Cardiac fibroblast (primary cell): ENCODE measurements around the gene TOPORS.
"Not testable (repeated sequence)": the region's sequence is repeated elsewhere in the genome, so short reads cannot be mapped to it uniquely, and the experiment has no call there.

ENCODE experiments used
- DNase-seq, 2 donors: peaks; one replicate each; pipeline versions ENCODE4 v3.0.0 to v3.0.0-alpha.2; 2010; ENCODE audit warnings: low read depth in 2 of 2
- H3K4me3 ChIP-seq, 2 donors: replicated peaks in 1 of 2; 1 replicate in 1 of 2; 2 replicates in 1 of 2; pipeline ENCODE4 v1.5.1; 2011; ENCODE audit warnings: low read depth in 2 of 2, low read length in 2 of 2, mild to moderate bottlenecking in 2 of 2, moderate library complexity in 1 of 2
- TF ChIP-seq, protein P1 (sequence below): IDR thresholded peaks from one replicate; pipeline ENCODE4 v1.5.1; 2011; ENCODE audit warnings: low read depth, mild to moderate bottlenecking, low read length, inconsistent platforms

The TOPORS gene

DNA sequence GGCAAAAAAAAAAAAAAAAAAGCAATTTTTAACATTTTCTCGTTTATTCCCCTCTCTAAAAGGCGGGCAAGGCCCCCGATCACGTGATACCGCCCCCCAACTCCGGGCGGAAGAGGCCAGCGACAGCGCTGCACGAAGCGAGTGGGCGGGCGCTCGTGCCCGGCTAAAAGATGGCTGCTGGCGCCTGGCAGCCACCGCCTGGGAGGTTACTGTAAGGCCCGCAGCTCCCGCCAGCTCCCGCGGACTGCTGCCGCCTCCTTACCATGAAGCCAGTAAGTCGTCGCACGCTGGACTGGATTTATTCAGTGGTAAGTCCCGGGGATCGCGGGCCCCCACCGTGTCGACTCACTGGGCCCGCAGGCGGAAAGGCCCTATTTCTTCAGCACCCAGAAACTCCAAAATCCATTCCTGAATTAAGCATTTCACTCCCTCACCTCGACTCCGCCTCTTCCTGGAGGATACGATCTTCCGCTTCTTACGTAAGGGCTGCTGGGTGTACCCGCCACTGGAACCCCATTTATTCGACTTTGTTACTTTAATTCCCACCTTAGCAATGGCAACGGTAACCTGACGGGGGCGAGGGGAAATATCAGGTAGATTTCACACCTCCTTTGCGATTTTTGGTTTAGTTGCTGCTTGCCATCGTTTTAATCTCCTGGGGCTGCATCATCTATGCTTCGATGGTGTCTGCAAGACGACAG, at the start of gene TOPORS, which contains the start of gene SMIM27:
Gene TOPORS (minus strand): TSS at position 415 of the 701 bp plus-strand sequence. CDS start 150 bp downstream, at position 265.
Gene SMIM27 (plus strand): TSS at position 156 of the 701 bp plus-strand sequence. CDS start 108 bp downstream, at position 264.
- TF ChIP-seq, protein P1, sequence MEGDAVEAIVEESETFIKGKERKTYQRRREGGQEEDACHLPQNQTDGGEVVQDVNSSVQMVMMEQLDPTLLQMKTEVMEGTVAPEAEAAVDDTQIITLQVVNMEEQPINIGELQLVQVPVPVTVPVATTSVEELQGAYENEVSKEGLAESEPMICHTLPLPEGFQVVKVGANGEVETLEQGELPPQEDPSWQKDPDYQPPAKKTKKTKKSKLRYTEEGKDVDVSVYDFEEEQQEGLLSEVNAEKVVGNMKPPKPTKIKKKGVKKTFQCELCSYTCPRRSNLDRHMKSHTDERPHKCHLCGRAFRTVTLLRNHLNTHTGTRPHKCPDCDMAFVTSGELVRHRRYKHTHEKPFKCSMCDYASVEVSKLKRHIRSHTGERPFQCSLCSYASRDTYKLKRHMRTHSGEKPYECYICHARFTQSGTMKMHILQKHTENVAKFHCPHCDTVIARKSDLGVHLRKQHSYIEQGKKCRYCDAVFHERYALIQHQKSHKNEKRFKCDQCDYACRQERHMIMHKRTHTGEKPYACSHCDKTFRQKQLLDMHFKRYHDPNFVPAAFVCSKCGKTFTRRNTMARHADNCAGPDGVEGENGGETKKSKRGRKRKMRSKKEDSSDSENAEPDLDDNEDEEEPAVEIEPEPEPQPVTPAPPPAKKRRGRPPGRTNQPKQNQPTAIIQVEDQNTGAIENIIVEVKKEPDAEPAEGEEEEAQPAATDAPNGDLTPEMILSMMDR, result no peak
- peak within 1 kb of the TSS; percentile 64 to 78 for H3K4me3 ChIP-seq
- peak; percentile 92 to 93 for DNase-seq

DNA sequence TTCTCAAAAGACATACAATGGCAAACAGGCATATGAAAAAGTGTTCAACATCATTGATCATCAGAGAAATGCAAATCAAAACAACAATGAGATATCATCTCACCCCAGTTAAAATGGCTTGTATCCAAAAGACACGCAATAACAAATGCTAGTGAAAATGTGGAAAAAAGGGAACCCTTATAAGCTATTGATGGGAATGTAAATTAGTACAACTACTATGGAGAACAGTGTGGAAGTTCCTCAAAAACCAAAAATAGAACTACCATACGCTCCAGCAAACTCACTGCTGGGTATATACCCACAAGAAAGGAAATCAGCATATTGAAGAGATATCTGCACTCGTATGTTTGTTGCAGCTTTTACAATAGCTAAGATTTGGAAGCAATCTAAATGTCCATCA, 46.6 kb upstream of the TOPORS start:
- not testable (repeated sequence) for H3K4me3 ChIP-seq, DNase-seq

DNA sequence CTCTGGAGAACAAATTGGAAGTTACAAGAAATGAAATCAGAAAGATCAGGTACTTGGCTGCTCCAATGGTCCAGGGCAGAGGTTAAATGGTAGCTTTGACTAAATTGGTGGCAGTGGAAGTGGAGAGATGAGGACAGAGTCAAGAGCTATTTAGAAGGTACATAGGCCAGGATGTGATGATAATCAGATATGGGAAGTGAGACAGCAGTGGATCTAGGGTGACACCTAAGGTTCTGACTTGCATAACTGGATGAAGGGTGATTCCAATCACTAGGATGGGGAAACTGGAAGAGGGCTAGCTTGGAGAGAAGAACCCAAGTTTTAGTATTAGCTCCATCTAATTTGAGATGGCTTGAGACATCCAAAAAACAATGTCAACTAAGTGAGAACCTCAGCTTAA, 44.5 kb upstream of the TOPORS start:
- no peak overlapping the region for H3K4me3 ChIP-seq
- DNase-seq, result no peak
- TF ChIP-seq, protein P1, result no peak

DNA sequence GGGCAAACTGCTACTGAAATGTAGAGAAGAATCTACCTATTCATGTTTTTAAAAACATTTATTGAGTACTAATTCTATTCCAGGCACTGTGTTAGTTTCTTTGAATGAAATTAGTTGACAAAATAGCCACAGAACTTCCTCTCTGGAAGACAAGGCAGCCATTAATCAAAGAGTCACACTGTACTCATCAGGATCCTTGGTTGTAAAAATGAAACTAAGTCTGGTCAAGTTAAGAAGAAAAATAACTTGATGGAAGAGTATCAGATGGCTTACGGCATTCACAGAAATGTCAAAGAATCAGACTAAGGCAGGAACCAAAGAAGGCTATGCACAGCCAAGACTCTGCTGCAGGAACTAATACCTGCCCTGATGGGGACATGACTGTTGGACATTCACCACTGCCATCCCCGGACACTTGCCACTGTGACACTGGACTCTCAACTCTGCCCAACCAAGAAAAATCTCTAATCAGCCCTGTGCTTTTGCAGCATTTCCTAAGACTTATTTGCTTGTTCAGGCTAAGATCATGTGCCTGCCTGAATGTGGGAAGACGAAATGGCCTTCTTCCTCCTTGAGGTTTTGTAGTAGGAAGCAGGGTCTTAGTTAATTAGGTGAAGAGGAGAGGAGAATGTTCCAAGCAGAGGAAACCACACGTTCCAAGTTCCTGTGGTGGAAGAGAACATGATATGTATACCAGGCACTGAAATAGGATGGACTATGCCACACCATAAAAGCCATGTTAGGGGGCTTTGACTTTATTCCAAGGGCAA, 43.9 kb upstream of the TOPORS start:
- DNase-seq, result no peak
- no peak overlapping the region for H3K4me3 ChIP-seq
- TF ChIP-seq, protein P1, result no peak

DNA sequence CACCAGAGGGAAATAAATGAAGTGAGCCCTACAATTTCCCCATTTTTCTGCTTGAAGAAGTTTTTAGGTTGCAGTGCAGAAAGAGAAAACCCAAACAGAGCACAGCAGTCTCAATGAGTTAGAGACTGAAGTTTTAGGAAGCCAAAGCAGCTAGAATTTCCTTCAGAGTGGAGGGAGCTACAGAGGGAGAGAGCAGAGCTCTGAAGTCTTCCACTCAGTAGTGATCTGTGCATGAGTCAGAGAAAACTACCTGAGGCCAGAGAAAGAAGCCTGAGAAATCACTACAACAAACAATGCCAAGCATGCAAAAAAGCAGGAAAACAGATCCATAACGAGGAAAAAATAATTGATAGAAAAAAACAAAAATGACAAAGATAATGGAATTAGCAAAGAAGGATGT, 38.5 kb upstream of the TOPORS start:
- TF ChIP-seq, protein P1, result no peak
- DNase-seq, result peak in 1 of 2 donors; percentile 9
- H3K4me3 ChIP-seq, result no peak overlapping the region

DNA sequence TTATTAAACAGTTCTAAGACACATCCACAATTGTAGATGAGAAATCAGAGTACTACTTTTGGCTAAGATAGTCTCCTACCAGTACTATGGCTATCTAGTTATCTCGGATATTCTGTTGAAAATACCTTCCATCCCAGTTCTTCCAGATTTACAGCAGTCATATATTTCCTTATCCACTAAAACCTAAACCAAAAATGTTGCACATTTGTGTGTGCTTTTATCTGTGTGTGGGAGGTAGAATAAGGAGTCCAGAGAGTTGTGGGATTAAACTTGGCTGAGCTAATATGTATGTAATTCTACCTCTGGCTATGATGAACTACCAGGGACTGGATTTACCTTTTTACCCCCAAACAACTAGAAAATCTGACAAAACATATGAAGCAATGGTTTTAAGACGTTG, 38.1 kb upstream of the TOPORS start:
- TF ChIP-seq, protein P1, result no peak
- DNase-seq, result no peak

DNA sequence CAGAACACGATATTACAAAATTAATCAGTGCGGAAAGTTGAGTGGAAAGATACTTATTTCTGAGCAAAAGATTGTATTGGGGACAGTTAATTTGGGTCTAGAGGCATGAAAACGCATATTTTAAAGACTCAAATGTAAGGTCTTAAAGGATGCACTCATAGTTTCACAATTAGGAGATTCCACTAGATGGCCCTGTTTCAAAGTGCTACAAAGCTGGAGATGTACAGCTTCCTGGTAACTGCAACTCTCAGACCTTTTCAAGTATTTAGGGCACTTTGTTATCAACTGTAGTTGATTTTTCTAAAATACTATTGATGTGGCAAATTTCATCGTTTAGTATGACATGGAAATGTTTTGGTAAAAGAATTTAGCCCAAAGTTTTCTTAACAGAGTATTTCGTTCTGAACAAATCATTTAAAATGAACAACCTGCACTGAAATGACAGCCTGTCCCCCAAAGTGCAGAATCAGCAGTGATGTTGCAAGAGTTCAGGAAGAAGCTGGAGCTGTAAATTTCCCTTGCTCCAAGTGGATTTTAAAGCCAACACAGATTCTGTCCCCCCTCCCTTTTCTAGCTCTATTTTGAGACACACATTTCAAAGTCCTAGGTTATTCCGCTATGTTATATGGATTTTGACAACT, 36.8 kb upstream of the TOPORS start:
- DNase-seq, result peak; percentile 72 to 74
- no peak overlapping the region for H3K4me3 ChIP-seq
- TF ChIP-seq, protein P1, result peak; percentile 63

More for the DNA sequence above, 38.1 kb upstream of the TOPORS start:
- H3K4me3 ChIP-seq, result no peak overlapping the region
